Fibroblast of lung (primary cell): ENCODE results near the gene ZNF766. TPM values are rescaled to one million over a fixed set of nuclear protein-coding genes. Genes with fewer than 3 reads are reported as not detected.

ENCODE experiments used
- DNase-seq, 2 donors: peaks; one replicate each; pipeline versions ENCODE4 v3.0.0 to v3.0.0-alpha.2; 2010; ENCODE audit warnings: low read depth in 2 of 2
- H2AFZ ChIP-seq: 2 replicates; pipeline ENCODE4 v1.5.1; 2012; ENCODE audit warnings: low read length, control low read depth, inconsistent platforms
- H3K27ac ChIP-seq: 2 replicates; pipeline ENCODE4 v1.5.1; 2011; ENCODE audit warnings: low read length, control low read depth; ENCODE audit not compliant: insufficient read depth
- H3K27me3 ChIP-seq: 2 replicates; pipeline ENCODE4 v1.5.1; 2011; ENCODE audit warnings: mild to moderate bottlenecking, low read length; ENCODE audit not compliant: control insufficient read depth, insufficient read depth
- H3K36me3 ChIP-seq: 2 replicates; pipeline ENCODE4 v1.5.1; 2011; ENCODE audit warnings: low read length; ENCODE audit not compliant: control insufficient read depth, insufficient read depth
- H3K4me1 ChIP-seq: 2 replicates; pipeline ENCODE4 v1.5.1; 2011; ENCODE audit warnings: low read length; ENCODE audit not compliant: control insufficient read depth, insufficient read depth; ENCODE audit errors: extremely low read depth
- H3K4me2 ChIP-seq: 2 replicates; pipeline ENCODE4 v1.5.1; 2011; ENCODE audit warnings: low read length, control low read depth; ENCODE audit not compliant: insufficient read depth; ENCODE audit errors: extremely low read depth
- H3K4me3 ChIP-seq, 4 experiments: fragments of 200-600 bp in 1 of 4; sonication (generic) in 1 of 4; replicated peaks in 1 of 4; 2 replicates each; pipeline ENCODE4 v1.5.1; 2011 to 2016; ENCODE audit warnings: low read length in 4 of 4, low read depth in 3 of 4, mild to moderate bottlenecking in 3 of 4, control low read depth in 2 of 4, inconsistent platforms in 1 of 4, mixed read lengths in 1 of 4; ENCODE audit not compliant: insufficient read depth in 1 of 4; ENCODE audit errors: control extremely low read depth in 1 of 4
- H3K79me2 ChIP-seq: 2 replicates; pipeline ENCODE4 v1.5.1; 2012; ENCODE audit warnings: mild to moderate bottlenecking, low read length, inconsistent platforms; ENCODE audit not compliant: control insufficient read depth, insufficient read depth
- H3K9ac ChIP-seq: 2 replicates; pipeline ENCODE4 v1.5.1; 2011; ENCODE audit warnings: mild to moderate bottlenecking, low read length, control low read depth; ENCODE audit not compliant: insufficient read depth
- H3K9me3 ChIP-seq: 2 replicates; pipeline ENCODE4 v1.5.1; 2012; ENCODE audit warnings: low read depth, low read length; ENCODE audit not compliant: control insufficient read depth, insufficient read depth
- H4K20me1 ChIP-seq: 2 replicates; pipeline ENCODE4 v1.5.1; 2011; ENCODE audit warnings: low read length; ENCODE audit not compliant: control insufficient read depth, insufficient read depth; ENCODE audit errors: extremely low read depth
- CTCF ChIP-seq, 2 donors: IDR thresholded peaks in 1 of 2; conservative IDR thresholded peaks in 1 of 2; 1 replicate in 1 of 2; 2 replicates in 1 of 2; pipeline ENCODE4 v1.5.1; 2011 to 2012; ENCODE audit warnings: low read length in 2 of 2, control low read depth in 1 of 2, inconsistent platforms in 1 of 2, low read depth in 1 of 2, mild to moderate bottlenecking in 1 of 2
- EZH2 ChIP-seq: IDR thresholded peaks from 2 replicates; pipeline ENCODE4 v1.5.1; 2012; ENCODE audit warnings: low read length, control low read depth, mild to moderate bottlenecking; ENCODE audit errors: missing control alignments
- polyA plus RNA-seq, 2 donors: library from polyadenylated mRNA; depleted of rRNA in 1 of 2; stranded (reverse) in 1 of 2; unstranded in 1 of 2; fragments of >200 nt; gene quantifications; 2 replicates each; pipeline ENCODE4 v1.2.1, GENCODE V29; 2011 to 2012; ENCODE audit warnings: missing spikeins in 1 of 2
- total RNA-seq: library from RNA; depleted of rRNA; stranded (reverse); fragments of >200 nt; gene quantifications from 2 replicates; pipeline ENCODE4 v1.2.1, GENCODE V29; 2014

ZNF766 gene
- total and polyA plus RNA-seq, 2 donors (not counting 1 experiment from before 2014, with no cell fraction given) = 13.4 to 13.7 TPM

GRCh38 chr19:52297601-52298364, 28.4 kb downstream of the ZNF766 start:
- Histone ChIP-seq H2AFZ (peak overlapping the region; percentile 56), H3K9ac (peak overlapping the region; percentile 92)
- peak; percentile 6 to 8 for DNase-seq

GRCh38 chr19:52307275-52307674, 37.9 kb downstream of the ZNF766 start:
- peak; percentile 38 for DNase-seq
- Histone ChIP-seq H3K36me3 (peaks cover 2% of the 10 kb centered on the region), H3K79me2 (no peaks in the 10 kb centered on the region), H3K27ac (no peak overlapping the region), H3K27me3 (no peaks in the 10 kb centered on the region), H4K20me1 (no peaks in the 10 kb centered on the region), H3K4me1 (no peaks in the 10 kb centered on the region), H3K9ac (no peak overlapping the region), H3K4me3 (no peak overlapping the region), H2AFZ (no peak overlapping the region), H3K9me3 (no peaks in the 10 kb centered on the region), H3K4me2 (no peak overlapping the region)
- no peak for TF ChIP-seq CTCF (conservative IDR thresholded peaks at IDR 0.05 in 1 of 2, IDR thresholded peaks at IDR 0.05 in 1 of 2; ENCODE audit: low read depth in 1 of 2, low read length in 2 of 2)
- TF ChIP-seq EZH2 = no peak

More at GRCh38 chr19:52297601-52298364, 28.4 kb downstream of the ZNF766 start:
- TF ChIP-seq CTCF (conservative IDR thresholded peaks at IDR 0.05 in 1 of 2, IDR thresholded peaks at IDR 0.05 in 1 of 2; ENCODE audit: low read depth in 1 of 2, low read length in 2 of 2) (no peak), EZH2 (no peak)
- Histone ChIP-seq H3K9me3 (no peaks in the 10 kb centered on the region), H3K4me1 (no peaks in the 10 kb centered on the region), H3K27ac (peak overlapping the region; percentile 98), H3K4me2 (peak overlapping the region; percentile 91), H3K4me3 (peak overlapping the region; percentile 76 to 100 (median 94)), H4K20me1 (no peaks in the 10 kb centered on the region), H3K27me3 (no peaks in the 10 kb centered on the region), H3K36me3 (peaks cover 2% of the 10 kb centered on the region), H3K79me2 (peaks cover 7% of the 10 kb centered on the region)

- no peaks in the 10 kb centered on the region for H3K79me2 ChIP-seq
- H3K9me3 ChIP-seq = peaks cover 4% of the 10 kb centered on the region
- TF ChIP-seq CTCF (conservative IDR thresholded peaks at IDR 0.05 in 1 of 2, IDR thresholded peaks at IDR 0.05 in 1 of 2; ENCODE audit: low read depth in 1 of 2, low read length in 2 of 2) (no peak), EZH2 (no peak)
- DNase-seq = no peak
- H3K9ac ChIP-seq = no peak overlapping the region
- no peaks in the 10 kb centered on the region for H3K27me3 ChIP-seq
- no peaks in the 10 kb centered on the region for H3K4me1 ChIP-seq
- H3K4me3 ChIP-seq = no peak overlapping the region
- H3K4me2 ChIP-seq = no peak overlapping the region
- H3K27ac ChIP-seq = no peak overlapping the region
- H3K36me3 ChIP-seq = no peaks in the 10 kb centered on the region
- no peak overlapping the region for H2AFZ ChIP-seq
- no peaks in the 10 kb centered on the region for H4K20me1 ChIP-seq
Measured at GRCh38 chr19:52322429-52322828, 53.0 kb downstream of the ZNF766 start.
